HG03521 (cell line): ENCODE measurements around the gene COX7A2.
A peak's percentile ranks its signal among the peaks of the same experiment; 100 is the strongest.

Experiments used
- ATAC-seq: cut with Tn5 transposase; IDR thresholded peaks from one replicate; pipeline ENCODE4 v1.9.1; 2021; ENCODE audit warnings: mild to moderate bottlenecking, moderate library complexity; ENCODE audit not compliant: unreplicated experiment

COX7A2 gene

DNA sequence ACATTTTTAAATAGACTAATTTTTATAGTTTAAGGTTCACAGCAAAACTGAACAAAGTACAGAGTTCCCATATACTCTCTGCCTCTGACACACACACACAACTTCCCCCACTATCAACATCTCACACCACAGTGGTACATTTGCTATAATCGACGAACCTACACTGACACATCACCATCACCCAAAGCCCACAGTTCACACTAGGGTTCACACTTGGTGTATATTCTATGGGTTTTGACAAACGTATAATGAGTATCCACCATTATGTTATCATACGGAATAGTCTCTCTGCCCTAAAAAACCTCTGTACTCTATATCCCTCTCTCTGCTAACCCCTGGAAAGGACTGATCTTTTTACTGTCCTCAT lies 25.4 kb upstream of the COX7A2 start:
- ATAC-seq, result no peak

DNA sequence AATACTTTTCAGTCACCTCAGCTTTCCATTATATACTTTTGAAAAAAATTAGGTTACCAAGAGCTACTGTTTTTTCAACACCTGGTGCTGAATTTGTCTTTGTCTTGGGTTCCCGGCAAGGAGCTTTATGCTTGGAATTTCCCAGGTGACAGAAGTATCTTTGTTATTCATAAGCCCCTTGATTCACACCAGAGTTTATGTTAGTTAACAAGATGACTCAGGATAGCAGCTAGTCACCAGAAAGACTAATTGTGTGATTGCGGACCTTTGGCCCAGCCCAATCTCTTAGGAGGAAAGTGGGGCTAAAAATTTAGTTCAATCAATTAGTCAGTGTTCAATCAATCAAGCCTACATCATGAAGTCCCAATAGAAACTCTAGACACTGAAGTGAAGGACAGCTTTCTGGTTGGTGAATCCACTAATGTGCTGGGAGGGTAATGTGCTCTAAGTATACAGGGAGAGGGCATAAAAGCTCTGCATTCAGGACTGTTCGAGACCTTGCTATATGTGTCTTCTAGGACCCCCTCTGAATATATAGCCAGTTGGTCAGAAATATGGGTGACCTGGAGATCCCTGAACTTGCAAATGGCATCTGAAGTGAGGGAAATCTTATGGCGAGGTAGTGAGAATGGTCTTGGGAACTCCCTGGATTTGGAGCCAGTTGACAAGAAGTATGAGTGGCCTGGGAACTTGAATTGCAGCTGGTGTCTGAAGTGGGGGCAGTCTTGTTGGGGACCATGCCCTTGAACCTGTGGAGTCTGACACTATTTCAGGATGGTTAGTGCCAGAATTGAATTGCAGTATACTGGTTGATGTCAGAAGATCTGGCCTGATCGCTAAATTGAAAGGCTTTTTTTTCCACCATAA lies 24.8 kb upstream of the COX7A2 start:
- no peak for ATAC-seq

DNA sequence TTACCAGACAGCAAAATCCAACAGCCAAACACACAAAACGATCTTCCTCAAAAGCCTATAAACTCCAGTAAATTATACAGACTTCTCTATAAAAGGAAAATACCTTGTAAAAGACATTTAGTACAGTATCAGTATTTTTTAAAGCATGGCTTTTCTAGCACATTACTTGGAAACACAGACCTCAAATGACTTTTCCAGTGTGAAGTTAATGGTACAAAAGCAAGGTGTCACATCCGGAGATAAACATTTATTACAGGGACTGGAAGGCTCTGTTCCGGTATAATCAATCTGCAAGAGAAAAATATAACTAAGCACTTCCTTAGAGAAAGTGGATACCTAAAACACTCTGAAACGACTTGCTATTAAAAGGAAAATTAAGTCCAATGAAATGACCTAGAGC lies 23.9 kb upstream of the COX7A2 start:
- no peak for ATAC-seq

DNA sequence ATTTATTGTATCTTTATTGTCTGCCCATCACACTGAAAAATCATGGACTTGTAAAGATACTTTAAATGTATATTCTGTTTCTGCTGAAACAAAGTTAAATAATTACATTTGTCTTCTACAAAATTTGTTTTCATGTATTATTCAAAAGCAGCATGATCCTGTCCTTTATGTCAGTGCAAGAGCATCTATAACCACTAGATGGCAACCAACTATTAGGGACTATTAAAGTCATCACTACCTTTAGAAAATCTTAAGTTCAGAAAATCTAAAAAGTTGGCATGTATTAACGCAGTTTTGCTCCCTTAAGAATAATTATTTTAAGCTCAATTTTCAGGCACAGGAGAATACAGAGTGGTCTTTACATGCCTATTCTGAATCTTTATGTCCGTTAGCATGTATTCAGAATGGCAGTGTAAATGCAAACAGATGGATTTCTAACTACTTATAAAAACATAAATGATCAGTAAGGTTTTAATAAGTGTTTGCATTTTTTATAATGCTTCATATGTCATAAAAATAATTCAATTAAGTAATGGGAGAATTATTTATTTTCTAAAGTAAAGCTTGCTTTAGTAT lies 23.2 kb upstream of the COX7A2 start:
- ATAC-seq, result peak; percentile 52

DNA sequence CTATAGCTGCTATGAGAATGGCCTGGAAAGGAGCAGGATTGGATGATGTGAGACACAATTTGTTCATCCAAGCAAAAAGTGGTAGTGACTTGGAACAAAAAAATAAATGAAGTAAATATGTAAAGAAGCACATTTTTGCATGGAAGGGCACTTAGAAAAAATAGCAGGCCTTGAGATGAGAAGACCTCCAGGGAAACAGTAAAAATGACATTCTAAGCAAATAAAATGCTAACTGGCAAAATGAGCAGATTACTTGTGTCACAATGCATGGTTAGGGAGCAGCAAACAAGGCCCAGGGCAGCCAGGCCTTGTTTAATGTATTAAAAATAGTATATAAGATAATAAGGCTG lies 19.8 kb upstream of the COX7A2 start:
- ATAC-seq, result no peak

DNA sequence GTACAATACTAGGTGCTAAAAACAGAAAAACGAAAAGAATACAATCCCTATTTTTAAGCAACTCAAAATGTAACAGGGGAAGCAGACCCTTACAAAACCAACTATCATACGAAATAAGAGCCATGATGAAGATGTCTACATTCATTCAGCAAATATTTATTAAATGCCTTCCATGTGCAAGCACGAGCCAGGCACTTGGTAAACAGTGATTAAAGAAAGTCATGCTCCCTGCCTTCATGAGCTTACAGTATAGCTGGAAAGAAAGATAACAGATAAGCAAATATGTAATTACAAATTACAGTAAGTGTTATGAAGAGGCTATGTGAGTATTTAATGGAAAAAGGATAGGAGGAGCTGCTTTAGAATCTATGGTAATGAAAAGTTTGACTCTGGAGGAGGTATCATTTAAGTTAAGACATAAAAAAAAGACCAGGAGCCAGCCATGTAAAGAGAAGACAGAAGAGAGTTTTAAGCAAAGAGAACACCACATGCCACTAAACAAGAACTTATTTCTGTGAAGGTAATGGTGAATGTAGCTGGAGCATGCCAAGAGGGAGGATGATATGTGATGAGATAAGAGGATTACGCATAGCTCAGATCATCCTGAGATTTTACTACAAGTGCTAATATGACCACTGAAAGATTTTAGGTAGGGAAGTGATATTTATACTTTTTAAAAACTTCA lies 19.3 kb upstream of the COX7A2 start:
- no peak for ATAC-seq

DNA sequence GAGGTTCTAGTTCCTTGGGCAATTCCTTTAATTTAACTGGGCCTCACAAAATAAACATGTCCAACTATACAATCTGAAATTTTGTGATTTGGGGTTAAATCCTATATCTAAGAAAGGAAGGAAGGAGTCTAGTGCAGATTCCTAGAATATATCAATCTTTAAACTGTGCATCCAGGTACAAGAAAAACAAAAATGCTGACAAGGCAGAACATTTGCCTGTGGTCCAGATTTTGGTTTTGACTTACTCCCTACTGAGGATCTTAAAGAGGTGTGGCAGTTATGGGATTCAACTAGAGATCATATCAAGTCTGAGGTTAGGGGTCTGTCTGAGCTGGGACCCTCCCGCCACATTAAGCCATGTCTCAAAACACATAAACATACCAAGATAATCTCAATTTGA lies 17.7 kb upstream of the COX7A2 start:
- ATAC-seq, result no peak

DNA sequence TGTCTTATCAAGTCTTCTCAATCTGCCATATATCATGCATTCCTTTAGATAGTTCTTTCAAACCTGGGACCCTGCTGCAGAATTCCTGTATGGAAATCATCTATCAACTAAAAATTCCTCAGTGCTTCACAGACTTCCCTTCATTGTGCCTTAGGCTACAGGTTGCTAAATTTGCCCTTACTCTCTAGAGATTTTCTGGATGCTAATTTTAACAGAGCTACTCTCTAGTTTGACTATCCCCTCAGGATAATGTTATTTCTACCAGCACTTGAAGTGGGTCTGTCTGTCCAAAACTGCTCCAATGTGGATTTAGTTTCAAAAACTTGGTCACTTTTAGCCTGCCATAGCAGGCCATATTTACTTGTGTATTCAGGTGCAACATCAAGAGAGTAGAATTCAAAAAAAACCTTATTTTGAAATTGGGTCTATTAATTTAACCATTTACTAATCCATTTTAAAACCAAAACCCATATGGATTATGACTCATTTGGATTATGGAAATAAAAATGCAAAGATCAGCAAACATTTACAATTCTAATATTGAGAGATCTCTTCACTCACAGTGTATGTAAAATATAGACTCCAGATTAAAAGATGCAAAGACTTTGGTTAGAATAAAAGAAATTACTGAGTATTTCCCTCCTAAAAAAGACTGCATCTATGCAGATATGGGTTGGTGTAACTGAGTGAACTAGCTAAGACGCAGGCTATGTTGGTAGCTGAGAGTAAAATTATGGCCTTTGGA lies 13.9 kb upstream of the COX7A2 start:
- no peak for ATAC-seq

DNA sequence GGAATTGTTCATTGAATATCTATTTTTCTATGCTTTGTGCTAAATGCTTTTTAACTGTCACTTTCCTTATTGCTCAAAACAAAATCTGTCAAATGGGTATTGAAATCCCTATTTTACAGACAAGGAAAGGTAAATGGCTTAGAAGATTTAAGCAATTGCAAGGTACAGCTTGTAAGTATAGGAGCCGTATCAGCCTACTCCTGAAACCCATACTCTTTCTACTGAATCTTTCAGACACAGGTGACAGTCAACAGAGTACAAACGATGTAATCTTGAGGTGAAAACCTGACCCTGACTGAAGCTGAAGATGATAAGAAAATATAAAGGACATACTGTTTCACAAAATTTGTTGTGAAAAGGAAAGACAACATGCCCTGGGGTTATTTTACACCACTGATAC lies 7.0 kb upstream of the COX7A2 start:
- no peak for ATAC-seq

DNA sequence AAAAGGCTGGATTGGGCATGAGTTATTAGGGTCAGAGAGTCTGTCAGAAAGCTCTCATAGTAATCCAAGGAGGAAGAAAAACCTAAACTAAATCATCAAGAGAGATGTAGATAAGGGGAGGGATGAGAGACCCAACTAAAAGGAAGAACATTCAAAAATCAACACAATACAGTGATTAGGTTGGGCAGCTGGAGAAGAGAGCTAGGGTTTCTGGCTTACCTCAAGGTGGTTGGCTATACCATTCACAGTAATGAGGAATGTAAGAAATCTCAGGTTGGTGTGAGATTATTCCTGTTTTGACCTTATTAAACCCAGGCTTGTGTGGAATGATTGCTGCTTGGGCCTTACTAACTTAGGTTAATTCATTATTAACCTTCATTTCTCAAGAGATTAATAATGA lies 6.2 kb upstream of the COX7A2 start:
- ATAC-seq, result no peak

DNA sequence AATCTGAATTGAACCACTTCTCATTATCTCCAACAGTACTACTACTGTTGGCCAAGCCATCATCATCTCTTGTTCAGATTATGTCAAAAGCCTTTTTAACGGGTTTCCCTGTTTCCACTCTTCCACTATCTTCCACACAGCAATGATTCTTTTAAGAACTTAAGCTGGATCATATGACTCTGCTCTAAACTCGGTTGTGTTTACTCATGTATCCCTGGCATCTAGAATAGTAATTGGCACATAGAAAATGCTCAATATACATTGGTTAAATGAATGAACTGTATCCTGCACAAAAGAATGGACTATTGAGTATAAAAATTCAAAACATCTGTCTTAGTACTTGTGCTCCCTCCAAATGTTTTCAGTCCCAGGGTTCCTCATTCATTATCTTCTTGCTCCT lies 2.8 kb upstream of the COX7A2 start:
- no peak for ATAC-seq

DNA sequence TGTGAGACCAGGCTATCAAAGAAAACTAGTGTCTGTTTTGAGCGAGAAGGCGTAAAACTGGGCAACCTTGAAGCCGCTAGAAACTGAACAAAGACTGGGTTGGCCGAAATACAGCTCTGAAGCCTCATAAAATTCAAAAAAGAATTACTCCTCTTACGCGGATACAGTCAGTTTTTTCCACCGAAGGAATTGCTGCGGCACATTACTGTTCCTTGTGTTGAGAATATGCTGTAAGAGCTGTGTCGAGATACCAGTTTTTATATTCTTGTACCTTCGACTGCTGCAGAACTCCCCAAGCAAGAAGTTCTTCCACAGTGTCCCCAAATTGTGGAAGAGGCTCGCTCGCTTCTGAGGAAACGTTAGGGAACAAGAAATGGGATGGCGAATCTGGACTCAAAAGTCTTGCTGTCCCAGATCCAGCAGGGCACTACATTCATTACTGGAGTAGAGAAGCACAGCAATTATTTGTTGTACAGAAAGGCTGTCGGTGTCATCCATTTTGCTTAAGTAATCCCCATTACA lies 523 bp upstream of the COX7A2 start:
- peak; percentile 0 for ATAC-seq

DNA sequence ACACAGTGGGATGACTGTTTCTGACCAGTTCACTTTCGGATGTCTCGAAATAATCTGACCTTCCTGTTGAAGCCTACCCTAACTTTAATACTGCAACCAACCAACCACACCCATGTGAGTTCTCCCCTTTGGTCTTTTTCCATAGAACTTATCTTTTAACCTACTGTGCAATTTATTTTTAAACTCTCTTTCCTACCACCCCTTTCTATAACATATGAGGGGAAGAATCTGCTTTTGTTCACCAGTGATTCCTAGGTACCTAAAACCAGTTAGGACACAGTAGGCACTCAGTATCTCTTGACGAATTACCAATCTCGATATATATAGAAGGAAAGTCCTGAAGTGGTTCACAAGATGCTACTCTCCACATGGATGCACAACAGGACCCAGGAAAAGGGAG lies 7.0 kb downstream of the COX7A2 start:
- no peak for ATAC-seq

DNA sequence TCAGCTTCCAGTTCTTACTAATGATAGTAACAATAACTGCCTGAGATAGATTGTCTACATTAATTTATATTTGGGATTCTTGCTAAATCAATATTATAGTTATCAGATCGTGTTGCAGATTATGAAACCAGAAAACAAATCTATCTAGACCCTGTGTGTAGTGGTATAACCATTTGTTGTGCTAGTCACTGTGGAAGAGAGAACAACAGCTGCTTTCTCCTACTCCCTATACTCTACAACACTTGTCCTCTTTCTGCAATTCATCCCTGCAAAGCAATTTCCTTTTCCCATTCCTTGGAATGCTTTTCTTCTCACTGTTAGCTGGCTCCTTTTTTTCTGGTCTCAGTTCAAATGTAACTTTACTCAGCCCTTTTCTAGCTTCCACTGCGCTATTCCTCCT lies 8.3 kb downstream of the COX7A2 start:
- no peak for ATAC-seq

DNA sequence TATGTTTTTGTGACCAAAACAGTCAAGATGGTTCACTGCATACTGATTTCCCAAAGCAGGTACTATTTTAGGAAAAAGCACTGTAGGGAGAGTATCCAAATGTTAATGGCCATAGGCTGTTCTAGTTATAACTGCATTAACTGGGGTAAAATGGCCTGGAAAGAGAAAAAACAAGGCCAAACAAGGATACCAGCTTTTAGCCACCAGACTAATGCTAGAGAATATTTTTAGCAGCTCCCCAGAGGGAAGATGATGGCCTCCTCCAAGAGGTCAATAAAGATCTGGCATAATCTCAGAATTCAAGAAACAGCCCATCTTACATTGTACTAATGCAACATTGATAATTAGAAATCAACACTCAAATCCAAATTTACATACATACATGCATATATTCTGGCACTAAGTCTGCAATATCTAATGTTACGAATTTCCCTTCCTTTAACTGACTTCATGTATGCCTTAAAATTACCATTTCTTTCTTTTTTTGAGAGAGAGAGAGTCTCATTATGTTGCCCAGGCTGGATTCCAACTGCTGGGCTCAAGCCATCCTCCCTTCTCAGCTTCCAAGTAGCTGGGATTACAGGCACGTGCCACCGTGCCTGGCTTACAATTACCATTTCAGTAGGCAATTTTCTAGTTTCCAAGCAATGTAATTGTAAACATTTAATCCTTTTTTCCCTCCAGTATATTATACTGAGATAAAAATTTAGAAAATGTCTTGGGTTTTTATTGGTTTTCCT lies 9.3 kb downstream of the COX7A2 start:
- ATAC-seq, result no peak

DNA sequence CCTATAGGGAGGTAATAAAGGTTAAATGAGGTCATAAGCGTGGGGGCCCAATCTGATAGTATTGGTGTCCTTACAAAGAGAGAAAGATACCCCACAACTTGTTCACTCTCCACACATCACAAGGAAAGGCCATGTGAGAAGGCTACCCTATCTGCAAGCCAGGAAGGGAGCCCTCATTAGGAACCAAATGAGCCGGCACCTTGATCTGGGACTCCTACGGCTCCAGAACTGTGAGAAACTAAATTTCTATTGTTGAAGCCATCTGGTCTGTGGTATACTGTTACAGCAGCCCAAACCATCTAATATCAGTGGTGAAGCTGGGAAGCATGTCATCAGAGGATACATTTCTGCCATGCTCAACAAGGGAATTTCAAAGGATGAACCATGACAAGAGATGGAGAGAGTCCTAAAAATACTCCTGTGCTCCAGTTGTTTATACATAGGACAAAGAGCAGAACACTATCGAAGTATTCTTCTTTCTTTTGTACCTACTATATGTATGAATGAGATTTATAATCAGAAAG lies 10.4 kb downstream of the COX7A2 start:
- ATAC-seq, result no peak

DNA sequence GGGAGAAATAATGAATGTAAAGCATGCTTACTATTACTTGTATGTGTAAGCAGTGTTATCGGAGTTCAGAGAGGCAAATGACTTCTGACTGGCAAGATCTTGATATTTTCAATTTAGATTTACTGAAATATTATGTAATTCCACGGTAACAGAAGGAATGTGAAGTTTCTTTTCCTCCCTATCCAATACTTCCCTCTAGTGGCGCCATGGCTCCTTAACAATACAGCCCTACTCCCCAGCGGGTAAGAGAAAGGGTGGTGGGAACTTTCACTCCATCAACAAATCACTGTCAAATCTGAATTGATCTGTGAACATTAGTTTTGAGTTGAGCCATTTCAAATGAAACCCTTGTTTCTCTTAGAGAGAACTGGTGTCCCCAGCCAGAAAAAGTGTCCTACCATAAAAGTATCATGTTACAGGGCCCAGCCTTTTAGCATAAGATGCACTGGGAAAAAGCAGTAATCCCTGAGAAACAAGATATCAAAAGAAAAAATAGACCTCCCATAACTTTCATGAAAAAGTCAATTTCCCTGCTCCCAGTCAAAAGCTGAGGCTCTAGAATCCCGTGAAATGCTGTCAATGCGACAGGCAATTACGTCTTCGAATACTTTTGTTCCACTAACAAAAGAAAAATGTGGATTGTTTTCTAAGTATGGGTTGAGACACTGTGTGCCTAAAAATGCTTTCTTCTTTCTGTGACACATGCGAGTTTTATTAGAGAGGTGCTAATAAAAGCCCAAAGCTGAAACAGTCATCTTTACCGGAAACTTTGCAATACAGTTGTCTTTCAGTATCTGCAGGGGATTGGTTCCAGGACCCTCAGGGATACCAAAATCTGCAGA lies 12.9 kb downstream of the COX7A2 start:
- no peak for ATAC-seq

DNA sequence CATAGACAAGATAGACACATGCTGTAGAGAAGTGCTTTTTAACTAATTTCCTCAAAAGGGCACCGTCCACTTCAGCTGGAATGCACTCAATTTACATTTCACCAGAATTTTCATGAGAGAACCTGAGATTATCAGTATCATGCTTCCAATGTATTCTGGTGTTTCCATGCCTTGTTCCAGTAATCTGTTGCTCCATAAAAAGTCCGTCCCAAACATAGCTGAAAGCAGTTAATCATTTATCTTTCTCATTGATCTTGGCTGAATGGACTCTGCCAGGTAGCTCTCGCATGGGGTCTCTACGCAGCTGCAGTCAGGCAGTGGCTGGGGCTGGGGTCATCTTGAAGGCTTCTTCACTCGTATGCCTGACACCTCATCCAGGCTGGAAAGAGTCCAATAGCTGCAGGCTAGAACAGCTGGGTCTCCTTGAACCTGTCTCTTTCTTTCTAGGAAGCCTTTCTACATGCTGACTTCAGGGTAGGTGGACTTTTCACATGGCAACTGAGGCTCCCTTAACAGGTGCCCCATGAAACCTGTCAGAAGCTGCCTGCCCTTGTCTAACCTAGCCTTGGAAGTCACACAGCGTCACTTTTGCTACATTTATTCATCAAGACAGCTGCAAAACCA lies 19.2 kb downstream of the COX7A2 start:
- no peak for ATAC-seq

DNA sequence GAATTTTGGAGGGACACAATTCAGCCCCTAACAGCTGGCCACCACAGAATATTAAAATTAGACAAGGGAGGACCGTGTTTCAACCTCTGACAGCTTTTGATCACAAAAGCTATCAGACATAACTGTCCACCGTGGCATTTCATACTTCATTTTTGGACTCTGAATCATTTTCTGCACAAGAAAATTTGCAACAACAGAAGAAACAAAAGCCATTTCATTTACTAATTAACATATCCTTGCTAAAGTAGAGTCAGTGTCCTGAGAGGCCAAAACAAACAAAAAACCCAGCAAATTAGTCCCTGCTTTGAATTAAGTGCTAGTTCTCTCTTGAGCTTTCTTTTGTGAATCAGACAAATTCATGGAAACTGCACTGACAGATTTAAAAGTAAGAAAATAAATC lies 20.2 kb downstream of the COX7A2 start:
- ATAC-seq, result no peak
